Measurements from ENCODE around the gene AMPH. TPM values are rescaled to one million over a fixed set of nuclear protein-coding genes. Genes with fewer than 3 reads are reported as not detected.

The AMPH gene
- total RNA-seq, 1 experiment from 2014 or later, result 9.0 TPM

DNA sequence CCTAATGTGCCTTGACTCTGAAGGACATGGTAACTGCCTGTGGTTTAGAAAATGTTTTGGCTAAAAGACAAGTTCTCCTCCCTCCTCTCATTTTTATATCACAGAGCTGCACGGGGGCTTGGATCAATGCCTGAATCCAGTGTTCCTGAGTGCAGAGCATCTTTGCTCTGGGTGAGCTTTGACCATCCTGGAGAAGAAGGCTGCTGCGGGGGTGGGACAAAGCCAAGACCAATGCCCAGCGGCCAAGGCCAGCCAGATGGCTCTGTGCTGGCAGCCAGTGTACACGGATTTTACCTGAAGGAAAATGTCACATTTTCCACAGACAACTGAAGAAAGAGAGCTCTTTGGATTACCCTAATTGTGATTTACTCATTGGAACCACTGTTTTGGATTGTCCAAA lies 255.7 kb downstream of the AMPH start:
- POLR2A ChIA-PET, result no interaction called here
- H3K4me1 Mint-ChIP-seq, result no peaks in the 10 kb centered on the region
- no peak overlapping the region for H3K27ac Mint-ChIP-seq
- TF ChIP-seq, protein P1, sequence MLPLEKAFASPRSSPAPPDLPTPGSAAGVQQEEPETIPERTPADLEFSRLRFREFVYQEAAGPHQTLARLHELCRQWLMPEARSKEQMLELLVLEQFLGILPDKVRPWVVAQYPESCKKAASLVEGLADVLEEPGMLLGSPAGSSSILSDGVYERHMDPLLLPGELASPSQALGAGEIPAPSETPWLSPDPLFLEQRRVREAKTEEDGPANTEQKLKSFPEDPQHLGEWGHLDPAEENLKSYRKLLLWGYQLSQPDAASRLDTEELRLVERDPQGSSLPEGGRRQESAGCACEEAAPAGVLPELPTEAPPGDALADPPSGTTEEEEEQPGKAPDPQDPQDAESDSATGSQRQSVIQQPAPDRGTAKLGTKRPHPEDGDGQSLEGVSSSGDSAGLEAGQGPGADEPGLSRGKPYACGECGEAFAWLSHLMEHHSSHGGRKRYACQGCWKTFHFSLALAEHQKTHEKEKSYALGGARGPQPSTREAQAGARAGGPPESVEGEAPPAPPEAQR (CRISPR knock-in tag; IDR thresholded peaks at IDR 0.05), result no peak
- no peaks in the 10 kb centered on the region; the same call in 1 of the 2 replicates for H3K27me3 Mint-ChIP-seq (ENCODE audit: low read depth)
- DNase-seq (ENCODE audit: low spot score), result no peak
- peaks cover 3% of the 10 kb centered on the region; the same call in 1 of the 2 replicates for H3K9me3 Mint-ChIP-seq
- H3K36me3 Mint-ChIP-seq, result no peaks in the 10 kb centered on the region
- H3K4me3 Mint-ChIP-seq, result no peak overlapping the region
- ATAC-seq, result no peak
- CTCF ChIA-PET, result interaction anchor here (0.7 to 2.7 kb wide), 4 partner anchors 12 to 160 kb away, joined by 3 to 24 read pairs (median 8); no protein-coding TSS in a partner anchor

DNA sequence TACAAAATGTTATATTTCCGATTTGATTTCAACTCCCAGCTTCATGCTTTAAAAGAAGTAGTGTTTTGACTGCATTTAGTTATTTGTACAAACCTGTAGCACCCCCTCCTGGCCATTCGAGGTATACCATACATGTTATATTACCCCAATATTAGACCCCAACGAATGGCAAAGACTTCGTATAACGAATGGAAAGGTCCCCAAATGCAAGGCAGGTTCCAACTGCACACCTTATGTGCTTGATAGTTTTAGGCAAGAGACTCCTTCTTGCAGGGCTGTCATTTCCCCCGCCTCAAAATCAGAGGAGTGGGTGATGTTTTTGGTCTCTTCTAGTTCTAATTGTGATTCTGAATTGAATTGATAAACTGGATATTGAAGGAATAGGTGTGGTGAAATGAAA lies 256.7 kb downstream of the AMPH start:
- H3K36me3 Mint-ChIP-seq, result no peaks in the 10 kb centered on the region
- ChIA-PET POLR2A (no interaction called here), CTCF (interaction anchor here (0.6 to 2.7 kb wide), 30 partner anchors 9 to 473 kb away, joined by 3 to 27 read pairs (median 4); partner anchors contain the start of gene SFRP4)
- ATAC-seq, result peak; percentile 18; the same call in 1 of the 2 replicates
- H3K27me3 Mint-ChIP-seq (ENCODE audit: low read depth), result no peaks in the 10 kb centered on the region; the same call in 1 of the 2 replicates
- peak; percentile 50 for DNase-seq (ENCODE audit: low spot score)
- H3K27ac Mint-ChIP-seq, result no peak overlapping the region
- peaks cover 2% of the 10 kb centered on the region; the same call in 1 of the 2 replicates for H3K9me3 Mint-ChIP-seq
- TF ChIP-seq, protein P2, sequence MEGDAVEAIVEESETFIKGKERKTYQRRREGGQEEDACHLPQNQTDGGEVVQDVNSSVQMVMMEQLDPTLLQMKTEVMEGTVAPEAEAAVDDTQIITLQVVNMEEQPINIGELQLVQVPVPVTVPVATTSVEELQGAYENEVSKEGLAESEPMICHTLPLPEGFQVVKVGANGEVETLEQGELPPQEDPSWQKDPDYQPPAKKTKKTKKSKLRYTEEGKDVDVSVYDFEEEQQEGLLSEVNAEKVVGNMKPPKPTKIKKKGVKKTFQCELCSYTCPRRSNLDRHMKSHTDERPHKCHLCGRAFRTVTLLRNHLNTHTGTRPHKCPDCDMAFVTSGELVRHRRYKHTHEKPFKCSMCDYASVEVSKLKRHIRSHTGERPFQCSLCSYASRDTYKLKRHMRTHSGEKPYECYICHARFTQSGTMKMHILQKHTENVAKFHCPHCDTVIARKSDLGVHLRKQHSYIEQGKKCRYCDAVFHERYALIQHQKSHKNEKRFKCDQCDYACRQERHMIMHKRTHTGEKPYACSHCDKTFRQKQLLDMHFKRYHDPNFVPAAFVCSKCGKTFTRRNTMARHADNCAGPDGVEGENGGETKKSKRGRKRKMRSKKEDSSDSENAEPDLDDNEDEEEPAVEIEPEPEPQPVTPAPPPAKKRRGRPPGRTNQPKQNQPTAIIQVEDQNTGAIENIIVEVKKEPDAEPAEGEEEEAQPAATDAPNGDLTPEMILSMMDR (IDR thresholded peaks at IDR 0.05), result peak; percentile 53
- TF ChIP-seq, protein P3, sequence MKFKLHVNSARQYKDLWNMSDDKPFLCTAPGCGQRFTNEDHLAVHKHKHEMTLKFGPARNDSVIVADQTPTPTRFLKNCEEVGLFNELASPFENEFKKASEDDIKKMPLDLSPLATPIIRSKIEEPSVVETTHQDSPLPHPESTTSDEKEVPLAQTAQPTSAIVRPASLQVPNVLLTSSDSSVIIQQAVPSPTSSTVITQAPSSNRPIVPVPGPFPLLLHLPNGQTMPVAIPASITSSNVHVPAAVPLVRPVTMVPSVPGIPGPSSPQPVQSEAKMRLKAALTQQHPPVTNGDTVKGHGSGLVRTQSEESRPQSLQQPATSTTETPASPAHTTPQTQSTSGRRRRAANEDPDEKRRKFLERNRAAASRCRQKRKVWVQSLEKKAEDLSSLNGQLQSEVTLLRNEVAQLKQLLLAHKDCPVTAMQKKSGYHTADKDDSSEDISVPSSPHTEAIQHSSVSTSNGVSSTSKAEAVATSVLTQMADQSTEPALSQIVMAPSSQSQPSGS (CRISPR knock-in tag; IDR thresholded peaks at IDR 0.05; ENCODE audit: borderline replicate concordance, low read depth), result no peak
- no peak overlapping the region for H3K4me3 Mint-ChIP-seq
- H3K4me1 Mint-ChIP-seq, result peaks cover 8% of the 10 kb centered on the region

DNA sequence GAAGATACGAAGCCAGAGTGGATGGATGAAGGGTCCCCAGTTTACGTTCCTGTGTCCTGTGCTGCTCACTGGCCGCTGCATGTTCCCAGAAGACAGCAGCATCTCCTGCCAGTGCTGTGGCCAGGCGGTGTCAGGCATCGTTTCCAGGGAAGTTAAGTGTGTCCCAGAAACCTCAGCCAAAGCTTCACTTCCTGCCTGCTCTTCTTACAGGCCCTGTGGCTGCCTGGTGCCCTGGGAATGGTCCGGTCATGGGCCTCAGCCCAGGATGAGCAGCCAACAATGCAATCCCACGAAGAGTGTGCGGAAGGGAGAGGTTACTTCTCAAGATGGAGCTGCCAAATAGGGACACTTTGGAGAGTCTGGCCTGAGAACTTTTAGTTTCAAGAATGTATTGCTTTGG lies 258.0 kb downstream of the AMPH start:
- H3K27me3 Mint-ChIP-seq (ENCODE audit: low read depth), result no peaks in the 10 kb centered on the region; the same call in 1 of the 2 replicates
- H3K9me3 Mint-ChIP-seq, result peaks cover 2% of the 10 kb centered on the region; the same call in 1 of the 2 replicates
- TF ChIP-seq, protein P4, sequence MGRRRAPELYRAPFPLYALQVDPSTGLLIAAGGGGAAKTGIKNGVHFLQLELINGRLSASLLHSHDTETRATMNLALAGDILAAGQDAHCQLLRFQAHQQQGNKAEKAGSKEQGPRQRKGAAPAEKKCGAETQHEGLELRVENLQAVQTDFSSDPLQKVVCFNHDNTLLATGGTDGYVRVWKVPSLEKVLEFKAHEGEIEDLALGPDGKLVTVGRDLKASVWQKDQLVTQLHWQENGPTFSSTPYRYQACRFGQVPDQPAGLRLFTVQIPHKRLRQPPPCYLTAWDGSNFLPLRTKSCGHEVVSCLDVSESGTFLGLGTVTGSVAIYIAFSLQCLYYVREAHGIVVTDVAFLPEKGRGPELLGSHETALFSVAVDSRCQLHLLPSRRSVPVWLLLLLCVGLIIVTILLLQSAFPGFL (CRISPR knock-in tag; IDR thresholded peaks at IDR 0.05; ENCODE audit: borderline replicate concordance), result no peak
- TF ChIP-seq ZNF416 (CRISPR knock-in tag; IDR thresholded peaks at IDR 0.05) (no peak), GTF2I (CRISPR knock-in tag; conservative IDR thresholded peaks at IDR 0.05) (no peak), PRRX2 (CRISPR knock-in tag; IDR thresholded peaks at IDR 0.05) (no peak), FOXK1 (CRISPR knock-in tag; IDR thresholded peaks at IDR 0.05) (no peak)
- TF ChIP-seq, protein P5, sequence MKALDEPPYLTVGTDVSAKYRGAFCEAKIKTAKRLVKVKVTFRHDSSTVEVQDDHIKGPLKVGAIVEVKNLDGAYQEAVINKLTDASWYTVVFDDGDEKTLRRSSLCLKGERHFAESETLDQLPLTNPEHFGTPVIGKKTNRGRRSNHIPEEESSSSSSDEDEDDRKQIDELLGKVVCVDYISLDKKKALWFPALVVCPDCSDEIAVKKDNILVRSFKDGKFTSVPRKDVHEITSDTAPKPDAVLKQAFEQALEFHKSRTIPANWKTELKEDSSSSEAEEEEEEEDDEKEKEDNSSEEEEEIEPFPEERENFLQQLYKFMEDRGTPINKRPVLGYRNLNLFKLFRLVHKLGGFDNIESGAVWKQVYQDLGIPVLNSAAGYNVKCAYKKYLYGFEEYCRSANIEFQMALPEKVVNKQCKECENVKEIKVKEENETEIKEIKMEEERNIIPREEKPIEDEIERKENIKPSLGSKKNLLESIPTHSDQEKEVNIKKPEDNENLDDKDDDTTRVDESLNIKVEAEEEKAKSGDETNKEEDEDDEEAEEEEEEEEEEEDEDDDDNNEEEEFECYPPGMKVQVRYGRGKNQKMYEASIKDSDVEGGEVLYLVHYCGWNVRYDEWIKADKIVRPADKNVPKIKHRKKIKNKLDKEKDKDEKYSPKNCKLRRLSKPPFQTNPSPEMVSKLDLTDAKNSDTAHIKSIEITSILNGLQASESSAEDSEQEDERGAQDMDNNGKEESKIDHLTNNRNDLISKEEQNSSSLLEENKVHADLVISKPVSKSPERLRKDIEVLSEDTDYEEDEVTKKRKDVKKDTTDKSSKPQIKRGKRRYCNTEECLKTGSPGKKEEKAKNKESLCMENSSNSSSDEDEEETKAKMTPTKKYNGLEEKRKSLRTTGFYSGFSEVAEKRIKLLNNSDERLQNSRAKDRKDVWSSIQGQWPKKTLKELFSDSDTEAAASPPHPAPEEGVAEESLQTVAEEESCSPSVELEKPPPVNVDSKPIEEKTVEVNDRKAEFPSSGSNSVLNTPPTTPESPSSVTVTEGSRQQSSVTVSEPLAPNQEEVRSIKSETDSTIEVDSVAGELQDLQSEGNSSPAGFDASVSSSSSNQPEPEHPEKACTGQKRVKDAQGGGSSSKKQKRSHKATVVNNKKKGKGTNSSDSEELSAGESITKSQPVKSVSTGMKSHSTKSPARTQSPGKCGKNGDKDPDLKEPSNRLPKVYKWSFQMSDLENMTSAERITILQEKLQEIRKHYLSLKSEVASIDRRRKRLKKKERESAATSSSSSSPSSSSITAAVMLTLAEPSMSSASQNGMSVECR (CRISPR knock-in tag; IDR thresholded peaks at IDR 0.05; ENCODE audit: borderline replicate concordance), result no peak
- TF ChIP-seq, protein P6, sequence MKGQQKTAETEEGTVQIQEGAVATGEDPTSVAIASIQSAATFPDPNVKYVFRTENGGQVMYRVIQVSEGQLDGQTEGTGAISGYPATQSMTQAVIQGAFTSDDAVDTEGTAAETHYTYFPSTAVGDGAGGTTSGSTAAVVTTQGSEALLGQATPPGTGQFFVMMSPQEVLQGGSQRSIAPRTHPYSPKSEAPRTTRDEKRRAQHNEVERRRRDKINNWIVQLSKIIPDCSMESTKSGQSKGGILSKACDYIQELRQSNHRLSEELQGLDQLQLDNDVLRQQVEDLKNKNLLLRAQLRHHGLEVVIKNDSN (CRISPR knock-in tag; IDR thresholded peaks at IDR 0.05), result no peak
- TF ChIP-seq, protein P7, sequence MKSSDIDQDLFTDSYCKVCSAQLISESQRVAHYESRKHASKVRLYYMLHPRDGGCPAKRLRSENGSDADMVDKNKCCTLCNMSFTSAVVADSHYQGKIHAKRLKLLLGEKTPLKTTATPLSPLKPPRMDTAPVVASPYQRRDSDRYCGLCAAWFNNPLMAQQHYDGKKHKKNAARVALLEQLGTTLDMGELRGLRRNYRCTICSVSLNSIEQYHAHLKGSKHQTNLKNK (CRISPR knock-in tag; IDR thresholded peaks at IDR 0.05), result no peak
- ChIA-PET CTCF (interaction anchor here (1.0 to 2.7 kb wide), 5 partner anchors 28 to 287 kb away, joined by 3 to 27 read pairs (median 6); no protein-coding TSS in a partner anchor), POLR2A (no interaction called here)
- no peak for DNase-seq (ENCODE audit: low spot score)
- no peak for ATAC-seq
- H3K4me3 Mint-ChIP-seq, result no peak overlapping the region
- H3K4me1 Mint-ChIP-seq, result peaks cover 17% of the 10 kb centered on the region
- H3K36me3 Mint-ChIP-seq, result no peaks in the 10 kb centered on the region
- H3K27ac Mint-ChIP-seq, result no peak overlapping the region
